Body of pancreas (tissue), 4 donors: ENCODE results near the gene HTT. TPM values are rescaled to one million over a fixed set of nuclear protein-coding genes. Genes with fewer than 3 reads are reported as not detected.
A peak's percentile ranks its signal among the peaks of the same experiment; 100 is the strongest.

Experiments used
- ATAC-seq: fragments of 150-250 bp; one replicate; pipeline ENCODE4 v1.9.1; 2016
- DNase-seq, 4 donors: peaks; one replicate each; pipeline ENCODE4 v3.0.0-alpha.2; 2019
- H3K27ac ChIP-seq, 4 donors: fragments of 200-600 bp; sonication (generic); 1 replicate in 3 of 4; 2 replicates in 1 of 4; pipeline versions ENCODE4 v1.5.1 to v1.6.1; 2016 to 2019; ENCODE audit warnings: mild to moderate bottlenecking in 1 of 4, mixed read lengths in 1 of 4, moderate library complexity in 1 of 4
- H3K27me3 ChIP-seq, 2 donors: fragments of 200-600 bp; sonication (generic); one replicate each; pipeline ENCODE4 v1.6.0; 2016; ENCODE audit warnings: mild to moderate bottlenecking in 1 of 2
- H3K36me3 ChIP-seq, 2 donors: fragments of 200-600 bp; sonication (generic); replicated peaks in 1 of 2; 2 replicates each; pipeline ENCODE4 v1.5.1; 2016; ENCODE audit warnings: low read depth in 2 of 2; ENCODE audit not compliant: insufficient read depth in 1 of 2
- H3K4me1 ChIP-seq: fragments of 200-600 bp; sonication (generic); one replicate; pipeline ENCODE4 v1.6.0; 2016
- H3K4me3 ChIP-seq, 2 donors: fragments of 200-600 bp; sonication (generic); 1 replicate in 1 of 2; 2 replicates in 1 of 2; pipeline ENCODE4 v1.5.1; 2016 to 2019
- H3K9me3 ChIP-seq, 3 donors: fragments of 200-600 bp; sonication (generic); 1 replicate in 2 of 3; 2 replicates in 1 of 3; pipeline ENCODE4 v1.5.1; 2016
- POLR2A ChIP-seq, 3 donors: fragments of 450-650 bp; IDR thresholded peaks; one replicate each; pipeline ENCODE4 v1.6.1; 2016; ENCODE audit warnings: antibody characterized with exemption in 3 of 3, mild to moderate bottlenecking in 2 of 3
- WGBS, 2 donors: methylation state at CpG; one replicate each; pipeline ENCODE4 v1.1.5; 2017; 5-methylcytosine and 5-hydroxymethylcytosine counted together
- intact Hi-C: fragments of 100-400 bp; cut with DNase I; formaldehyde crosslinking; loops from one replicate; pipeline ENCODE4 v1.15.1; 2023
- total RNA-seq, 2 donors: library from RNA; depleted of rRNA; stranded (reverse); fragments of >200 nt; gene quantifications; one replicate each; pipeline ENCODE4 v1.1.0, GENCODE V29; 2016
- TF ChIP-seq, protein P1 (sequence below), 7 experiments: fragments of 450-650 bp in 4 of 7; fragments of 200-600 bp in 3 of 7; sonication (generic) in 3 of 7; IDR thresholded peaks; one replicate each; pipeline ENCODE4 v1.5.1; 2016 to 2019; ENCODE audit warnings: antibody characterized with exemption in 7 of 7

HTT gene
- total RNA-seq, 2 donors from 2014 or later, result 40.5 to 115 TPM

DNA sequence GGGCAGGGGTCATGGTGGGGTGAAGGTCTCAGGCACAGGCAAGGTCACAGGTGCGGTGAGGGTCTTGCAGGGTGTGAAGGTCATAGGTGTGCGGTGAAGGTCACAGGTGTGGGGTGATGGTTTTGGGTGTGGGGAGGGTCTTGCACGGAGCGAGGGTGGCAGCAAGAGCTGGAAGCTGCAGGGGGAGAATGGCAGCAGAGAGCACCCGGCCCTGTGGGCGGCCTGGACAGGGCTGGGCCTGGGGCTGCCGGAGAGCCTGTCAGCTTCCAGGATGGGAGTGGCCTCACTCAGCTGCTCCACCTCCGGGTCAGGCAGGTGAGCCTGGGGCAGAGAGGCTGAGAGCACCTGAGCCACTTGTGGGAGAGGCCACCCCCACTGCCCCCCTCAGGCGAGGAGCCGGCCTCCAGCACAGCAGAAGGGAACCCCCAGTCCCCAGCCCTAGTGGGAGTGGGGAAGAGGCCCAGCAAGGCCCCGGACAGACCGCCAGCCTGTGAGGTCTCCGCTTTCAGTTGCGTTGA, 176.0 kb downstream of the HTT start:
- H3K27me3 ChIP-seq, result no peaks in the 10 kb centered on the region
- H3K36me3 ChIP-seq, result no peaks in the 10 kb centered on the region
- ATAC-seq, result peak; percentile 45
- DNase-seq, result peak; percentile 10 to 38 (median 32)
- 67 to 75% methylated on average over 8 to 14 of the region's 14 CpGs for WGBS, 2 donors
- peak overlapping the region in 2 of 4 donors; percentile 34 to 35 for H3K27ac ChIP-seq
- H3K4me1 ChIP-seq, result no peaks in the 10 kb centered on the region
- no peak overlapping the region for H3K4me3 ChIP-seq
- no peaks in the 10 kb centered on the region for H3K9me3 ChIP-seq
- TF ChIP-seq POLR2A (IDR thresholded peaks at IDR 0.05), result peak in 1 of 3 donors; percentile 19
- TF ChIP-seq, protein P1, sequence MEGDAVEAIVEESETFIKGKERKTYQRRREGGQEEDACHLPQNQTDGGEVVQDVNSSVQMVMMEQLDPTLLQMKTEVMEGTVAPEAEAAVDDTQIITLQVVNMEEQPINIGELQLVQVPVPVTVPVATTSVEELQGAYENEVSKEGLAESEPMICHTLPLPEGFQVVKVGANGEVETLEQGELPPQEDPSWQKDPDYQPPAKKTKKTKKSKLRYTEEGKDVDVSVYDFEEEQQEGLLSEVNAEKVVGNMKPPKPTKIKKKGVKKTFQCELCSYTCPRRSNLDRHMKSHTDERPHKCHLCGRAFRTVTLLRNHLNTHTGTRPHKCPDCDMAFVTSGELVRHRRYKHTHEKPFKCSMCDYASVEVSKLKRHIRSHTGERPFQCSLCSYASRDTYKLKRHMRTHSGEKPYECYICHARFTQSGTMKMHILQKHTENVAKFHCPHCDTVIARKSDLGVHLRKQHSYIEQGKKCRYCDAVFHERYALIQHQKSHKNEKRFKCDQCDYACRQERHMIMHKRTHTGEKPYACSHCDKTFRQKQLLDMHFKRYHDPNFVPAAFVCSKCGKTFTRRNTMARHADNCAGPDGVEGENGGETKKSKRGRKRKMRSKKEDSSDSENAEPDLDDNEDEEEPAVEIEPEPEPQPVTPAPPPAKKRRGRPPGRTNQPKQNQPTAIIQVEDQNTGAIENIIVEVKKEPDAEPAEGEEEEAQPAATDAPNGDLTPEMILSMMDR (IDR thresholded peaks at IDR 0.05), result no peak
- intact Hi-C loops, result no loop called here

DNA sequence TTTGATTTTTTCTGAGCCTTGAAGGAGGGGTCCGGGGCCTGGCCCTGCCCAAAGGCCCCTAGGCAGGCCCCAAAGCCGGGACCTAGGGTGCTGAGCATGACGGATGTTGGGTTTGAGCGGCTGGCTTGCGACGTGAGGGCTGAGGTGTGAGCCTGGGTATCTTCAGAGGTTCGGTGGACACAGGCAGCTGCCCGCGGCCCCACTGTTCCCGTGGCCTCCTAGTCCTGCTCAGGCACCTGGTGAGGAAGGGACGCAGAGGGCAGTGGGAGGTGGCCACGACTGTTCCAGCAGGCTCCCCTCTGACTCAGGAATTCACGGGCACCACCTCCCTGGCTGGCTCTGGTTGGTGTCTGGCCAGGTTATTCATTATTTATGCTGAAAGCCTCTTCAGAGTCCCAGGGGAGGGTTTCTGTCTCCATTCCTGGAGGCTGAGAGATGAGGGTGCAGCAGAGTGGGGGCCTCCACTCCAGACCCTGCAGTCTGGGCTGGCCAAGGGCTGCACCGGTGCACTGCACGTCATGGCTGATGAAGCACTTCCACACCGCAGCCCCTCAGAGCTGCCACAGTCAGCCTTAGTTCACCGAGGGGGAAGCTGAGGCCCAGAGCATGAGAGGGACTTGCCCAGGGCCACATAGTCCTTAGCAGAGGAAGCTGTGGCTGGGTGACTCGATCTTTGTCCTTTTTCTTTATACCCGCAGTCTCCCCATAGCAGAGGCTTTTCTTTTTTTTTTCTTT, 176.6 kb downstream of the HTT start:
- DNase-seq, result peak in 3 of 4 donors; percentile 11 to 34 (median 16)
- Histone ChIP-seq H3K27me3 (no peaks in the 10 kb centered on the region), H3K36me3 (no peaks in the 10 kb centered on the region), H3K4me1 (no peaks in the 10 kb centered on the region), H3K4me3 (no peak overlapping the region), H3K9me3 (no peaks in the 10 kb centered on the region), H3K27ac (peak overlapping the region in 2 of 4 donors; percentile 34 to 35)
- peak; percentile 22 for ATAC-seq
- intact Hi-C loops, result no loop called here
- 70 to 90% methylated on average over 7 to 19 of the region's 19 CpGs for WGBS, 2 donors
- TF ChIP-seq, protein P1 (IDR thresholded peaks at IDR 0.05), result no peak
- TF ChIP-seq POLR2A (IDR thresholded peaks at IDR 0.05), result no peak

DNA sequence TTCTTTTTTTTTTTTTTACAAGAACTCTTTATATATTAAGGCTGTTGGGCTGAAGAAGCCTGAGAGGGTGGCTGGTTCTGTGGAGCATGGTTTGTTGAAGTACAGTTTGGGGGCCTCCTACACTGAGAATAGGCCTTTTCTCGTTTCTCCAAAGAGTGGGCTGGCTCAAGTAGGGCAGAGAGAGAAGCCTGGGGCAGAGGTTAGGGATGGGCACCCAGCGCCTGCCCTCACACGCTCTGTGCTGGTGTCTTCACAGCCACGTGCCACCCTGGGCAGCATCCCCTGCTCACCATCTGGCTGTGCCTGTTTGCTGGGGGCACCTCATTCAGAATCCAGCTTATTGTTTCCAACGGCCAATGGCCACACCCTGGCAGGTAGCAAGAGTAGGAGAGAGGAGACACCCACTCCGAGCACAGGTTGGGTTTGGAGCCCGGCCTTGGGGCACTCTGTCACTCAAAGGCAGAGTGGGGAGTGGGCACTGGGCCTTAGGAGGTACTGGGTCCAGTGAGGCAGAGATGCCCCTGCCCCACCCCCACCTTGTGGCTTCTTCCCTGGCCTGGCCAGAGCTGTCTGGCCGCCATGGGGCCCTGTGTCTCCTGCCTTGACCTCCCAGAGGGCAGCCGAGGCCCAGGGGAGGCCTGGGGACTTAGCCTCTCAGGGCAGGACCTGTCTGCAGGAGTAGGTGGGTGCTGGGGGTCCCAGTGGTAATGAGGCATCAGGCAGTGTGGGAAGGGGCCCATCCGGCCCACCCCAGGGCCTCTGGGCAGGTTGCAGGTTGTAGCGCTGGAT, 177.4 kb downstream of the HTT start:
- Histone ChIP-seq H3K27me3 (no peaks in the 10 kb centered on the region), H3K27ac (no peak overlapping the region), H3K4me1 (no peaks in the 10 kb centered on the region), H3K9me3 (no peaks in the 10 kb centered on the region), H3K4me3 (no peak overlapping the region), H3K36me3 (no peaks in the 10 kb centered on the region)
- DNase-seq, result peak in 3 of 4 donors; percentile 3 to 9 (median 8)
- ATAC-seq, result no peak
- 92 to 95% methylated on average over 9 to 11 of the region's 11 CpGs for WGBS, 2 donors
- intact Hi-C loops, result no loop called here
- TF ChIP-seq, protein P1 (IDR thresholded peaks at IDR 0.05), result no peak
- TF ChIP-seq POLR2A (IDR thresholded peaks at IDR 0.05), result no peak

GRCh38 chr4:3252480-3252828, 178.0 kb downstream of the HTT start:
- H3K9me3 ChIP-seq, result no peaks in the 10 kb centered on the region
- H3K4me1 ChIP-seq, result no peaks in the 10 kb centered on the region
- DNase-seq, result no peak
- no peaks in the 10 kb centered on the region for H3K27me3 ChIP-seq
- H3K4me3 ChIP-seq, result no peak overlapping the region
- TF ChIP-seq POLR2A (IDR thresholded peaks at IDR 0.05), result no peak
- TF ChIP-seq, protein P1 (IDR thresholded peaks at IDR 0.05), result no peak
- WGBS, 2 donors, result 93 to 99% methylated on average over 3 of the region's 3 CpGs
- intact Hi-C loops, result no loop called here
- no peaks in the 10 kb centered on the region for H3K36me3 ChIP-seq
- ATAC-seq, result no peak
- no peak overlapping the region for H3K27ac ChIP-seq
